IMR-90 (cell line): Measurements from ENCODE around the gene IFNG-AS1. TPM values are rescaled to one million over a fixed set of nuclear protein-coding genes. Genes with fewer than 3 reads are reported as not detected.

Experiments used
- ATAC-seq: fragments of 200-7000 bp; cut with Tn5 transposase; 2 replicates; pipeline ENCODE4 v1.9.1; 2020; ENCODE audit warnings: low read depth, mild to moderate bottlenecking, moderate library complexity
- BruUV-seq: library from RNA; stranded (reverse); fragments of 400-500 nt; replicated peaks from 2 replicates; lab custom pipeline; 2021; lab: Mats Ljungman, UMichigan
- CTCF ChIA-PET: fragments of 300-600 bp; formaldehyde crosslinking; extraction: SDS; loops from one replicate; lab custom pipeline; 2021; ENCODE audit warnings: antibody characterized with exemption; lab: Yijun Ruan, JAX
- POLR2A ChIA-PET: fragments of 300-600 bp; sonication (Branson Sonifier 250); formaldehyde crosslinking; loops from one replicate; lab custom pipeline; 2022; ENCODE audit warnings: antibody characterized with exemption; ENCODE audit not compliant: unreplicated experiment; lab: Charles Lee
- DNase-seq: peaks from one replicate; pipeline ENCODE4 v3.0.0; 2013
- H2AFZ ChIP-seq: replicated peaks from 2 replicates; pipeline ENCODE3; 2013; ENCODE audit warnings: low read length, mild to moderate bottlenecking; ENCODE audit not compliant: poor library complexity
- H2AK5ac ChIP-seq: 2 replicates; pipeline ENCODE4 v1.6.1; 2013; ENCODE audit warnings: low read depth, low read length, inconsistent platforms
- H2AK9ac ChIP-seq: replicated peaks from 2 replicates; pipeline ENCODE3; 2013; ENCODE audit warnings: mild to moderate bottlenecking, low read depth, low read length, moderate library complexity; ENCODE audit not compliant: poor library complexity
- H2BK120ac ChIP-seq: 2 replicates; pipeline ENCODE4 v1.6.1; 2013; ENCODE audit warnings: low read depth, low read length, inconsistent platforms
- H2BK15ac ChIP-seq: 3 replicates; pipeline ENCODE4 v1.6.1; 2013; ENCODE audit warnings: low read depth, low read length, inconsistent platforms
- H2BK20ac ChIP-seq: 2 replicates; pipeline ENCODE4 v1.6.1; 2013; ENCODE audit warnings: low read depth, mild to moderate bottlenecking, inconsistent platforms, low read length, moderate library complexity
- H2BK5ac ChIP-seq: 2 replicates; pipeline ENCODE4 v1.6.1; 2013; ENCODE audit warnings: mild to moderate bottlenecking, low read depth, low read length, inconsistent platforms; ENCODE audit not compliant: poor library complexity, severe bottlenecking
- H3K14ac ChIP-seq: replicated peaks from 2 replicates; pipeline ENCODE4 v1.6.1; 2013; ENCODE audit warnings: low read depth, low read length, inconsistent platforms
- H3K18ac ChIP-seq: 2 replicates; pipeline ENCODE4 v1.6.1; 2013; ENCODE audit warnings: low read depth, low read length, control low read depth
- H3K23ac ChIP-seq: 2 replicates; pipeline ENCODE4 v1.6.1; 2013; ENCODE audit warnings: low read depth, low read length, inconsistent platforms
- H3K27ac ChIP-seq: 2 replicates; pipeline ENCODE4 v1.5.1; 2013; ENCODE audit warnings: mild to moderate bottlenecking, control low read depth, low read length; ENCODE audit not compliant: insufficient read depth
- H3K27me3 ChIP-seq: 2 replicates; pipeline ENCODE4 v1.6.1; 2013; ENCODE audit warnings: low read length; ENCODE audit not compliant: control insufficient read depth, insufficient read depth
- H3K36me3 ChIP-seq: 2 replicates; pipeline ENCODE4 v1.6.1; 2013; ENCODE audit warnings: low read length, mixed read lengths; ENCODE audit not compliant: control insufficient read depth, insufficient read depth
- H3K4ac ChIP-seq: 2 replicates; pipeline ENCODE4 v1.6.1; 2013; ENCODE audit warnings: low read depth, low read length, inconsistent platforms
- H3K4me1 ChIP-seq: 2 replicates; pipeline ENCODE4 v1.6.1; 2013; ENCODE audit warnings: low read length, mixed read lengths; ENCODE audit not compliant: control insufficient read depth, insufficient read depth
- H3K4me2 ChIP-seq: 2 replicates; pipeline ENCODE4 v1.6.1; 2013; ENCODE audit warnings: low read depth, mild to moderate bottlenecking, control low read depth, low read length, moderate library complexity
- H3K4me3 ChIP-seq: 2 replicates; pipeline ENCODE4 v1.5.1; 2013; ENCODE audit warnings: low read depth, mild to moderate bottlenecking, control low read depth, low read length, moderate library complexity; ENCODE audit not compliant: insufficient read depth
- H3K56ac ChIP-seq: 2 replicates; pipeline ENCODE4 v1.6.1; 2013; ENCODE audit warnings: low read length, inconsistent platforms; ENCODE audit not compliant: insufficient read depth; ENCODE audit errors: extremely low read depth
- H3K79me1 ChIP-seq, 2 experiments: 2 replicates each; pipeline ENCODE4 v1.6.1; 2013; ENCODE audit warnings: low read length in 2 of 2, inconsistent platforms in 1 of 2, low read depth in 1 of 2
- H3K9ac ChIP-seq: 2 replicates; pipeline ENCODE4 v1.6.1; 2013; ENCODE audit warnings: low read depth, low read length, control low read depth
- H3K9me1 ChIP-seq: 2 replicates; pipeline ENCODE4 v1.6.1; 2013; ENCODE audit warnings: low read length, inconsistent platforms; ENCODE audit not compliant: insufficient read depth
- H3K9me3 ChIP-seq: 2 replicates; pipeline ENCODE4 v1.6.1; 2013; ENCODE audit warnings: low read length; ENCODE audit not compliant: control insufficient read depth, insufficient read depth
- H4K20me1 ChIP-seq: 2 replicates; pipeline ENCODE4 v1.6.1; 2013; ENCODE audit warnings: low read length, inconsistent platforms; ENCODE audit not compliant: insufficient read depth
- H4K5ac ChIP-seq: 2 replicates; pipeline ENCODE4 v1.6.1; 2013; ENCODE audit warnings: mild to moderate bottlenecking, low read depth, low read length, control low read depth
- H4K8ac ChIP-seq, 2 experiments: 2 replicates each; pipeline ENCODE4 v1.6.1; 2013; ENCODE audit warnings: low read depth in 2 of 2, low read length in 2 of 2, control low read depth in 1 of 2, inconsistent platforms in 1 of 2
- H4K91ac ChIP-seq: 2 replicates; pipeline ENCODE4 v1.6.1; 2013; ENCODE audit warnings: low read depth, low read length, inconsistent platforms; ENCODE audit not compliant: insufficient read depth
- BHLHE40 ChIP-seq: fragments of 150-350 bp; IDR thresholded peaks from 2 replicates; pipeline ENCODE4 v1.6.1; 2016; ENCODE audit warnings: mild to moderate bottlenecking, low read depth, low read length
- CEBPB ChIP-seq: IDR thresholded peaks from 2 replicates; pipeline ENCODE4 v1.6.1; 2012; ENCODE audit warnings: low read depth, low read length, improper control_type of control experiment
- CHD1 ChIP-seq: IDR thresholded peaks from 2 replicates; pipeline ENCODE4 v1.6.1; 2012; ENCODE audit warnings: low read depth, low read length, improper control_type of control experiment
- FOS ChIP-seq: fragments of 150-350 bp; IDR thresholded peaks from 2 replicates; pipeline ENCODE4 v1.6.1; 2016; ENCODE audit warnings: low read depth, low read length
- NFE2L2 ChIP-seq: fragments of 150-350 bp; IDR thresholded peaks from 2 replicates; pipeline ENCODE4 v1.6.1; 2016; ENCODE audit warnings: low read depth, mild to moderate bottlenecking, low read length
- POLR2A ChIP-seq: IDR thresholded peaks from 2 replicates; pipeline ENCODE4 v1.6.1; 2012; ENCODE audit warnings: mild to moderate bottlenecking, low read depth, low read length
- WGBS, 2 experiments: methylation state at CpG; one replicate each; pipeline versions ENCODE4 v1.1.5 to v1.1.7; 2013; ENCODE audit warnings: missing lambda C conversion rate in 2 of 2; ENCODE audit not compliant: insufficient read length in 1 of 2; ENCODE audit errors: extremely low coverage in 2 of 2; 5-methylcytosine and 5-hydroxymethylcytosine counted together
- dilution Hi-C: fragments of 300-500 bp; cut with HindIII; formaldehyde crosslinking; loops from one replicate; pipeline ENCODE4 v1.14.3; 2018; ENCODE audit warnings: low sequenced_read_pairs; ENCODE audit not compliant: unreplicated experiment
- in situ Hi-C: fragments of 300-500 bp; cut with MboI; formaldehyde crosslinking; loops from 3 replicates; pipeline ENCODE4 v1.14.3; 2019; ENCODE audit warnings: low sequenced_read_pairs, inconsistent platforms, mixed read lengths
- intact Hi-C: fragments of 100-400 bp; cut with micrococcal nuclease; formaldehyde crosslinking; loops from 2 replicates; pipeline ENCODE4 v1.10.0; 2022
- polyA plus RNA-seq, 3 experiments: library from polyadenylated mRNA; depleted of rRNA; stranded (reverse); fragments of >200 nt; gene quantifications; 2 replicates each; pipeline ENCODE4 v1.2.3, GENCODE V29; 2012; ENCODE audit warnings: low replicate concordance in 1 of 3
- total RNA-seq: library from RNA; depleted of rRNA; stranded (reverse); fragments of >200 nt; gene quantifications from 2 replicates; pipeline ENCODE4 v1.2.3, GENCODE V29; 2012

The IFNG-AS1 gene
- total and polyA plus RNA-seq, 2 of the 4 experiments (the other 2 are of a cell fraction), result not detected

- Histone ChIP-seq H2BK20ac (no peak overlapping the region), H4K91ac (no peak overlapping the region), H3K9me3 (no peaks in the 10 kb centered on the region), H3K27ac (no peak overlapping the region), H2BK15ac (no peak overlapping the region), H4K8ac (no peak overlapping the region), H3K4me3 (no peak overlapping the region), H3K4me2 (no peak overlapping the region), H2BK120ac (no peak overlapping the region), H3K4ac (no peak overlapping the region), H2BK5ac (no peak overlapping the region), H3K36me3 (no peaks in the 10 kb centered on the region), H3K9ac (no peak overlapping the region), H3K27me3 (peaks cover 2% of the 10 kb centered on the region; the same call in 1 of the 2 replicates), H3K14ac (no peak overlapping the region), H3K79me1 (no peaks in the 10 kb centered on the region), H2AK9ac (no peak overlapping the region), H2AFZ (no peak overlapping the region), H3K4me1 (no peaks in the 10 kb centered on the region), H3K9me1 (no peaks in the 10 kb centered on the region), H3K56ac (no peak overlapping the region), H4K5ac (no peak overlapping the region), H3K23ac (no peak overlapping the region), H2AK5ac (no peak overlapping the region), H4K20me1 (no peaks in the 10 kb centered on the region), H3K18ac (no peak overlapping the region)
- BruUV-seq, result no TSS peak
- no CpG with 5 or more reads among the region's 7 CpGs for WGBS, 2 experiments
- in situ Hi-C loops, result no loop called here
- DNase-seq (no peak), ATAC-seq (no peak)
- TF ChIP-seq POLR2A, result no peak
- no peak for TF ChIP-seq BHLHE40
- no peak for TF ChIP-seq FOS
- TF ChIP-seq NFE2L2, result no peak
- no peak for TF ChIP-seq CHD1
- no peak for TF ChIP-seq CEBPB
- dilution Hi-C loops, result no loop called here
- POLR2A ChIA-PET, result no interaction called here
- CTCF ChIA-PET, result interaction anchor here (0.7 kb wide), 1 partner anchor 9 kb away, joined by 3 read pairs; no protein-coding TSS in a partner anchor
- intact Hi-C loops, result no loop called here
Measured at GRCh38 chr12:68036642-68037041, 47.4 kb downstream of the IFNG-AS1 start.
